IMR-90 (cell line): ENCODE data around the gene ZNF526. TPM values are rescaled to one million over a fixed set of nuclear protein-coding genes. Genes with fewer than 3 reads are reported as not detected.
"Not testable (repeated sequence)": the region's sequence is repeated elsewhere in the genome, so short reads cannot be mapped to it uniquely, and the experiment has no call there.

Experiments
- ATAC-seq: fragments of 200-7000 bp; cut with Tn5 transposase; 2 replicates; pipeline ENCODE4 v1.9.1; 2020; ENCODE audit warnings: low read depth, mild to moderate bottlenecking, moderate library complexity
- BruUV-seq: library from RNA; stranded (reverse); fragments of 400-500 nt; replicated peaks from 2 replicates; lab custom pipeline; 2021; lab: Mats Ljungman, UMichigan
- CTCF ChIA-PET: fragments of 300-600 bp; formaldehyde crosslinking; extraction: SDS; loops from one replicate; lab custom pipeline; 2021; ENCODE audit warnings: antibody characterized with exemption; lab: Yijun Ruan, JAX
- POLR2A ChIA-PET: fragments of 300-600 bp; sonication (Branson Sonifier 250); formaldehyde crosslinking; loops from one replicate; lab custom pipeline; 2022; ENCODE audit warnings: antibody characterized with exemption; ENCODE audit not compliant: unreplicated experiment; lab: Charles Lee
- DNase-seq: peaks from one replicate; pipeline ENCODE4 v3.0.0; 2013
- H2AFZ ChIP-seq: replicated peaks from 2 replicates; pipeline ENCODE3; 2013; ENCODE audit warnings: low read length, mild to moderate bottlenecking; ENCODE audit not compliant: poor library complexity
- H2AK5ac ChIP-seq: 2 replicates; pipeline ENCODE4 v1.6.1; 2013; ENCODE audit warnings: low read depth, low read length, inconsistent platforms
- H2AK9ac ChIP-seq: replicated peaks from 2 replicates; pipeline ENCODE3; 2013; ENCODE audit warnings: mild to moderate bottlenecking, low read depth, low read length, moderate library complexity; ENCODE audit not compliant: poor library complexity
- H2BK120ac ChIP-seq: 2 replicates; pipeline ENCODE4 v1.6.1; 2013; ENCODE audit warnings: low read depth, low read length, inconsistent platforms
- H2BK15ac ChIP-seq: 3 replicates; pipeline ENCODE4 v1.6.1; 2013; ENCODE audit warnings: low read depth, low read length, inconsistent platforms
- H2BK20ac ChIP-seq: 2 replicates; pipeline ENCODE4 v1.6.1; 2013; ENCODE audit warnings: low read depth, mild to moderate bottlenecking, inconsistent platforms, low read length, moderate library complexity
- H2BK5ac ChIP-seq: 2 replicates; pipeline ENCODE4 v1.6.1; 2013; ENCODE audit warnings: mild to moderate bottlenecking, low read depth, low read length, inconsistent platforms; ENCODE audit not compliant: poor library complexity, severe bottlenecking
- H3K14ac ChIP-seq: replicated peaks from 2 replicates; pipeline ENCODE4 v1.6.1; 2013; ENCODE audit warnings: low read depth, low read length, inconsistent platforms
- H3K18ac ChIP-seq: 2 replicates; pipeline ENCODE4 v1.6.1; 2013; ENCODE audit warnings: low read depth, low read length, control low read depth
- H3K23ac ChIP-seq: 2 replicates; pipeline ENCODE4 v1.6.1; 2013; ENCODE audit warnings: low read depth, low read length, inconsistent platforms
- H3K27ac ChIP-seq: 2 replicates; pipeline ENCODE4 v1.5.1; 2013; ENCODE audit warnings: mild to moderate bottlenecking, control low read depth, low read length; ENCODE audit not compliant: insufficient read depth
- H3K27me3 ChIP-seq: 2 replicates; pipeline ENCODE4 v1.6.1; 2013; ENCODE audit warnings: low read length; ENCODE audit not compliant: control insufficient read depth, insufficient read depth
- H3K36me3 ChIP-seq: 2 replicates; pipeline ENCODE4 v1.6.1; 2013; ENCODE audit warnings: low read length, mixed read lengths; ENCODE audit not compliant: control insufficient read depth, insufficient read depth
- H3K4ac ChIP-seq: 2 replicates; pipeline ENCODE4 v1.6.1; 2013; ENCODE audit warnings: low read depth, low read length, inconsistent platforms
- H3K4me1 ChIP-seq: 2 replicates; pipeline ENCODE4 v1.6.1; 2013; ENCODE audit warnings: low read length, mixed read lengths; ENCODE audit not compliant: control insufficient read depth, insufficient read depth
- H3K4me2 ChIP-seq: 2 replicates; pipeline ENCODE4 v1.6.1; 2013; ENCODE audit warnings: low read depth, mild to moderate bottlenecking, control low read depth, low read length, moderate library complexity
- H3K4me3 ChIP-seq: 2 replicates; pipeline ENCODE4 v1.5.1; 2013; ENCODE audit warnings: low read depth, mild to moderate bottlenecking, control low read depth, low read length, moderate library complexity; ENCODE audit not compliant: insufficient read depth
- H3K56ac ChIP-seq: 2 replicates; pipeline ENCODE4 v1.6.1; 2013; ENCODE audit warnings: low read length, inconsistent platforms; ENCODE audit not compliant: insufficient read depth; ENCODE audit errors: extremely low read depth
- H3K79me1 ChIP-seq, 2 experiments: 2 replicates each; pipeline ENCODE4 v1.6.1; 2013; ENCODE audit warnings: low read length in 2 of 2, inconsistent platforms in 1 of 2, low read depth in 1 of 2
- H3K9ac ChIP-seq: 2 replicates; pipeline ENCODE4 v1.6.1; 2013; ENCODE audit warnings: low read depth, low read length, control low read depth
- H3K9me1 ChIP-seq: 2 replicates; pipeline ENCODE4 v1.6.1; 2013; ENCODE audit warnings: low read length, inconsistent platforms; ENCODE audit not compliant: insufficient read depth
- H3K9me3 ChIP-seq: 2 replicates; pipeline ENCODE4 v1.6.1; 2013; ENCODE audit warnings: low read length; ENCODE audit not compliant: control insufficient read depth, insufficient read depth
- H4K20me1 ChIP-seq: 2 replicates; pipeline ENCODE4 v1.6.1; 2013; ENCODE audit warnings: low read length, inconsistent platforms; ENCODE audit not compliant: insufficient read depth
- H4K5ac ChIP-seq: 2 replicates; pipeline ENCODE4 v1.6.1; 2013; ENCODE audit warnings: mild to moderate bottlenecking, low read depth, low read length, control low read depth
- H4K8ac ChIP-seq, 2 experiments: 2 replicates each; pipeline ENCODE4 v1.6.1; 2013; ENCODE audit warnings: low read depth in 2 of 2, low read length in 2 of 2, control low read depth in 1 of 2, inconsistent platforms in 1 of 2
- H4K91ac ChIP-seq: 2 replicates; pipeline ENCODE4 v1.6.1; 2013; ENCODE audit warnings: low read depth, low read length, inconsistent platforms; ENCODE audit not compliant: insufficient read depth
- WGBS, 2 experiments: methylation state at CpG; one replicate each; pipeline versions ENCODE4 v1.1.5 to v1.1.7; 2013; ENCODE audit warnings: missing lambda C conversion rate in 2 of 2; ENCODE audit not compliant: insufficient read length in 1 of 2; ENCODE audit errors: extremely low coverage in 2 of 2; 5-methylcytosine and 5-hydroxymethylcytosine counted together
- dilution Hi-C: fragments of 300-500 bp; cut with HindIII; formaldehyde crosslinking; loops from one replicate; pipeline ENCODE4 v1.14.3; 2018; ENCODE audit warnings: low sequenced_read_pairs; ENCODE audit not compliant: unreplicated experiment
- in situ Hi-C: fragments of 300-500 bp; cut with MboI; formaldehyde crosslinking; loops from 3 replicates; pipeline ENCODE4 v1.14.3; 2019; ENCODE audit warnings: low sequenced_read_pairs, inconsistent platforms, mixed read lengths
- intact Hi-C: fragments of 100-400 bp; cut with micrococcal nuclease; formaldehyde crosslinking; loops from 2 replicates; pipeline ENCODE4 v1.10.0; 2022
- polyA plus RNA-seq, 3 experiments: library from polyadenylated mRNA; depleted of rRNA; stranded (reverse); fragments of >200 nt; gene quantifications; 2 replicates each; pipeline ENCODE4 v1.2.3, GENCODE V29; 2012; ENCODE audit warnings: low replicate concordance in 1 of 3
- total RNA-seq: library from RNA; depleted of rRNA; stranded (reverse); fragments of >200 nt; gene quantifications from 2 replicates; pipeline ENCODE4 v1.2.3, GENCODE V29; 2012

The ZNF526 gene
- total and polyA plus RNA-seq, 2 of the 4 experiments (the other 2 are of a cell fraction): 7.3 to 13.6 TPM

- H3K9me1 ChIP-seq, H2BK5ac ChIP-seq, H3K4me2 ChIP-seq, H2BK120ac ChIP-seq, DNase-seq, H3K27me3 ChIP-seq, ATAC-seq, in situ Hi-C loops, H3K27ac ChIP-seq, H2AK9ac ChIP-seq, dilution Hi-C loops, H2AFZ ChIP-seq, H3K9me3 ChIP-seq, H3K4me1 ChIP-seq, H4K5ac ChIP-seq, H3K56ac ChIP-seq, BruUV-seq, H3K36me3 ChIP-seq, H3K18ac ChIP-seq, H3K4ac ChIP-seq, intact Hi-C loops, H2BK20ac ChIP-seq, H3K4me3 ChIP-seq, H2BK15ac ChIP-seq, H4K8ac ChIP-seq, H4K20me1 ChIP-seq, H3K23ac ChIP-seq, H3K9ac ChIP-seq, H3K14ac ChIP-seq, H2AK5ac ChIP-seq, H4K91ac ChIP-seq: not testable (repeated sequence)
- CTCF ChIA-PET: interaction anchor here (0.7 kb wide), 1 partner anchor 125 kb away, joined by 3 read pairs; the partner anchor contains the start of gene POU2F2
- no CpG with 5 or more reads among the region's 3 CpGs for whole genome bisulfite sequencing, 2 experiments
- H3K79me1 ChIP-seq: peaks cover 0 to 11% of the 10 kb centered on the region in 2 experiments; a peak in 2 of 4 replicates
- POLR2A ChIA-PET: interaction anchor here (0.6 kb wide), 1 partner anchor 18 kb away, joined by 7 read pairs; no protein-coding TSS in a partner anchor
Observed at GRCh38 chr19:42257842-42258241, 37.7 kb downstream of the ZNF526 start.
